Measurements from ENCODE around the gene SERPINB8.
A peak's percentile ranks its signal among the peaks of the same experiment; 100 is the strongest.

Gene SERPINB8

DNA sequence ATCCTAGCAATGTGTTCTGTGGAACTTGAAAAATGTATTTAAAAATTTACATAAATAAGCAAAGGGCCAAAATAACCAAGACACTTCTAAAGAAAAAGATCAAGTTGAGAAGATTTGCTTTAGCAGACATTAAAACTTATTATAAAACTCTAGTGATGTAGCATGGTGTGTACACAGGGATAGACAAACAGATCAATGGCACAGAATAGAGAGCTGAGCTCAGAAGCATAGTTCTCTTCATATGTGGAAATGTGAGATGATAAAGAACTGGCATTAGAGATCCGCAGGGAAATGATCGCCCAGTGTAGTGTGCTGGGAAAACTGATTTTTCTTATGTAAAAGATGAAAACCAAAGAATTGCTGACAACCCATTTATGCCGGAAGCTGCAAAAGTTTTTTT lies 39.4 kb downstream of the SERPINB8 start:
- no CpG with 5 or more reads among the region's 3 CpGs for WGBS, 2 donors (ENCODE audit: extremely low coverage in 2 of 2, insufficient read length in 2 of 2, insufficient replicate concordance in 1 of 2)
- H2AK5ac ChIP-seq (ENCODE audit: low read depth, low read length), result no peak overlapping the region

GRCh38 chr18:64011513-64011912 lies 41.6 kb downstream of the SERPINB8 start:
- no peaks in the 10 kb centered on the region for H3K9me3 ChIP-seq (replicated peaks in 1 of 2; ENCODE audit: control insufficient read depth in 2 of 2, insufficient read depth in 1 of 2, low read depth in 1 of 2, low read length in 2 of 2)

More for the DNA sequence above, 39.4 kb downstream of the SERPINB8 start:
- H3K23ac ChIP-seq (ENCODE audit: low read depth, low read length, poor library complexity), result no peak overlapping the region
- H2BK15ac ChIP-seq (ENCODE audit: low read length), result no peak overlapping the region
- no peak overlapping the region for H2BK12ac ChIP-seq (ENCODE audit: low read length)
- no peak overlapping the region for H3K27ac ChIP-seq (replicated peaks; ENCODE audit: low read length)
- H3K9ac ChIP-seq (ENCODE audit: low read depth, low read length, poor library complexity), result no peak overlapping the region
- H3K27me3 ChIP-seq (ENCODE audit: control insufficient read depth in 3 of 3, insufficient read depth in 3 of 3, low read depth in 1 of 3, low read length in 3 of 3), result peaks cover 0 to 4% (median 0%) of the 10 kb centered on the region in 3 experiments
- H3K4ac ChIP-seq (ENCODE audit: low read length), result no peak overlapping the region
- H4K8ac ChIP-seq (ENCODE audit: low read depth, low read length), result no peak overlapping the region
- H2BK5ac ChIP-seq (ENCODE audit: low read length), result no peak overlapping the region
- H3K4me3 ChIP-seq (ENCODE audit: low read length in 2 of 2), result no peak overlapping the region
- no peak overlapping the region for H2BK120ac ChIP-seq (ENCODE audit: low read depth, low read length)
- no peaks in the 10 kb centered on the region for H3K79me1 ChIP-seq (ENCODE audit: low read depth, low read length)
- H3K36me3 ChIP-seq (replicated peaks in 1 of 2; ENCODE audit: control insufficient read depth in 2 of 2, insufficient read depth in 2 of 2, low read length in 2 of 2), result no peaks in the 10 kb centered on the region
- peaks cover 0 to 2% of the 10 kb centered on the region in 2 donors for H3K9me3 ChIP-seq (replicated peaks in 1 of 2; ENCODE audit: control insufficient read depth in 2 of 2, insufficient read depth in 1 of 2, low read depth in 1 of 2, low read length in 2 of 2)
- H3K4me1 ChIP-seq (ENCODE audit: control insufficient read depth in 2 of 2, insufficient read depth in 1 of 2, low read depth in 1 of 2, low read length in 2 of 2), result no peaks in the 10 kb centered on the region
- H3K18ac ChIP-seq (ENCODE audit: low read length), result no peak overlapping the region
- DNase-seq (ENCODE audit: low spot score), result no peak
- H3K4me2 ChIP-seq (ENCODE audit: insufficient read depth, low read length, poor library complexity, severe bottlenecking), result no peak overlapping the region
- H4K91ac ChIP-seq (ENCODE audit: low read depth, low read length, poor library complexity), result no peak overlapping the region
- no peak overlapping the region for H2AFZ ChIP-seq (ENCODE audit: low read length)
- no peak overlapping the region for H3K14ac ChIP-seq (ENCODE audit: low read length)

GRCh38 chr18:64017870-64018269 lies 48.0 kb downstream of the SERPINB8 start:
- Histone ChIP-seq H3K9me3 (replicated peaks in 1 of 2; ENCODE audit: control insufficient read depth in 2 of 2, insufficient read depth in 1 of 2, low read depth in 1 of 2, low read length in 2 of 2) (no peaks in the 10 kb centered on the region), H3K9ac (ENCODE audit: low read depth, low read length, poor library complexity) (no peak overlapping the region), H3K4me1 (ENCODE audit: control insufficient read depth in 2 of 2, insufficient read depth in 1 of 2, low read depth in 1 of 2, low read length in 2 of 2) (no peaks in the 10 kb centered on the region), H2BK5ac (ENCODE audit: low read length) (no peak overlapping the region), H2AFZ (ENCODE audit: low read length) (no peak overlapping the region), H2BK12ac (ENCODE audit: low read length) (no peak overlapping the region), H2BK15ac (ENCODE audit: low read length) (no peak overlapping the region), H3K4me3 (ENCODE audit: low read length in 2 of 2) (no peak overlapping the region), H4K8ac (ENCODE audit: low read depth, low read length) (no peak overlapping the region), H3K27ac (replicated peaks; ENCODE audit: low read length) (no peak overlapping the region), H3K79me1 (ENCODE audit: low read depth, low read length) (no peaks in the 10 kb centered on the region), H3K36me3 (replicated peaks in 1 of 2; ENCODE audit: control insufficient read depth in 2 of 2, insufficient read depth in 2 of 2, low read length in 2 of 2) (no peaks in the 10 kb centered on the region), H3K23ac (ENCODE audit: low read depth, low read length, poor library complexity) (no peak overlapping the region), H2BK120ac (ENCODE audit: low read depth, low read length) (no peak overlapping the region), H3K4ac (ENCODE audit: low read length) (no peak overlapping the region), H3K4me2 (ENCODE audit: insufficient read depth, low read length, poor library complexity, severe bottlenecking) (no peak overlapping the region), H4K91ac (ENCODE audit: low read depth, low read length, poor library complexity) (no peak overlapping the region), H3K27me3 (ENCODE audit: control insufficient read depth in 3 of 3, insufficient read depth in 3 of 3, low read depth in 1 of 3, low read length in 3 of 3) (peaks cover 0 to 17% (median 0%) of the 10 kb centered on the region in 3 experiments), H3K18ac (ENCODE audit: low read length) (no peak overlapping the region), H3K14ac (ENCODE audit: low read length) (no peak overlapping the region), H2AK5ac (ENCODE audit: low read depth, low read length) (no peak overlapping the region)
- no CpG with 5 or more reads among the region's 1 CpG for WGBS, 2 donors (ENCODE audit: extremely low coverage in 2 of 2, insufficient read length in 2 of 2, insufficient replicate concordance in 1 of 2)
- DNase-seq (ENCODE audit: low spot score), result peak; percentile 23

More at GRCh38 chr18:64011513-64011912, 41.6 kb downstream of the SERPINB8 start:
- Histone ChIP-seq H3K4me1 (ENCODE audit: control insufficient read depth in 2 of 2, insufficient read depth in 1 of 2, low read depth in 1 of 2, low read length in 2 of 2) (no peaks in the 10 kb centered on the region), H3K9ac (ENCODE audit: low read depth, low read length, poor library complexity) (no peak overlapping the region), H4K8ac (ENCODE audit: low read depth, low read length) (no peak overlapping the region), H3K18ac (ENCODE audit: low read length) (no peak overlapping the region), H3K14ac (ENCODE audit: low read length) (no peak overlapping the region), H3K4ac (ENCODE audit: low read length) (no peak overlapping the region), H3K23ac (ENCODE audit: low read depth, low read length, poor library complexity) (no peak overlapping the region), H2BK15ac (ENCODE audit: low read length) (no peak overlapping the region), H3K4me2 (ENCODE audit: insufficient read depth, low read length, poor library complexity, severe bottlenecking) (no peak overlapping the region), H3K36me3 (replicated peaks in 1 of 2; ENCODE audit: control insufficient read depth in 2 of 2, insufficient read depth in 2 of 2, low read length in 2 of 2) (no peaks in the 10 kb centered on the region), H3K27ac (replicated peaks; ENCODE audit: low read length) (no peak overlapping the region), H3K4me3 (ENCODE audit: low read length in 2 of 2) (no peak overlapping the region), H2AK5ac (ENCODE audit: low read depth, low read length) (no peak overlapping the region), H4K91ac (ENCODE audit: low read depth, low read length, poor library complexity) (no peak overlapping the region), H2AFZ (ENCODE audit: low read length) (no peak overlapping the region), H3K79me1 (ENCODE audit: low read depth, low read length) (no peaks in the 10 kb centered on the region), H2BK120ac (ENCODE audit: low read depth, low read length) (no peak overlapping the region), H2BK5ac (ENCODE audit: low read length) (no peak overlapping the region), H2BK12ac (ENCODE audit: low read length) (no peak overlapping the region), H3K27me3 (ENCODE audit: control insufficient read depth in 3 of 3, insufficient read depth in 3 of 3, low read depth in 1 of 3, low read length in 3 of 3) (peaks cover 0 to 14% (median 0%) of the 10 kb centered on the region in 3 experiments)
- 100% methylated on average over 1 of the region's 2 CpGs; no CpG with 5 or more reads in 1 of the 2 donors for WGBS, 2 donors (ENCODE audit: extremely low coverage in 2 of 2, insufficient read length in 2 of 2, insufficient replicate concordance in 1 of 2)
- no peak for DNase-seq (ENCODE audit: low spot score)

- Histone ChIP-seq H3K9ac (ENCODE audit: low read depth, low read length, poor library complexity) (no peak overlapping the region), H3K27me3 (ENCODE audit: control insufficient read depth in 3 of 3, insufficient read depth in 3 of 3, low read depth in 1 of 3, low read length in 3 of 3) (peaks cover 0 to 8% (median 0%) of the 10 kb centered on the region in 3 experiments), H3K18ac (ENCODE audit: low read length) (no peak overlapping the region)
Measured at GRCh38 chr18:64019922-64020756, 50.3 kb downstream of the SERPINB8 start.

More at GRCh38 chr18:64019922-64020756, 50.3 kb downstream of the SERPINB8 start:
- no peak overlapping the region for H3K4me2 ChIP-seq (ENCODE audit: insufficient read depth, low read length, poor library complexity, severe bottlenecking)
- WGBS, 2 donors (ENCODE audit: extremely low coverage in 2 of 2, insufficient read length in 2 of 2, insufficient replicate concordance in 1 of 2), result no CpG with 5 or more reads among the region's 3 CpGs
- no peak overlapping the region for H3K27ac ChIP-seq (replicated peaks; ENCODE audit: low read length)
- no peaks in the 10 kb centered on the region for H3K79me1 ChIP-seq (ENCODE audit: low read depth, low read length)
- no peak for DNase-seq (ENCODE audit: low spot score)
- no peak overlapping the region for H2BK12ac ChIP-seq (ENCODE audit: low read length)
- no peaks in the 10 kb centered on the region for H3K36me3 ChIP-seq (replicated peaks in 1 of 2; ENCODE audit: control insufficient read depth in 2 of 2, insufficient read depth in 2 of 2, low read length in 2 of 2)
- no peak overlapping the region for H3K4ac ChIP-seq (ENCODE audit: low read length)
- no peak overlapping the region for H2AFZ ChIP-seq (ENCODE audit: low read length)
- no peak overlapping the region for H3K23ac ChIP-seq (ENCODE audit: low read depth, low read length, poor library complexity)
- no peak overlapping the region for H4K8ac ChIP-seq (ENCODE audit: low read depth, low read length)
- no peak overlapping the region for H2BK5ac ChIP-seq (ENCODE audit: low read length)
- no peak overlapping the region for H2BK120ac ChIP-seq (ENCODE audit: low read depth, low read length)
- no peak overlapping the region for H2BK15ac ChIP-seq (ENCODE audit: low read length)
- H3K4me1 ChIP-seq (ENCODE audit: control insufficient read depth in 2 of 2, insufficient read depth in 1 of 2, low read depth in 1 of 2, low read length in 2 of 2), result no peaks in the 10 kb centered on the region
- no peak overlapping the region for H3K4me3 ChIP-seq (ENCODE audit: low read length in 2 of 2)
- no peak overlapping the region for H4K91ac ChIP-seq (ENCODE audit: low read depth, low read length, poor library complexity)
- H2AK5ac ChIP-seq (ENCODE audit: low read depth, low read length), result no peak overlapping the region
- H3K9me3 ChIP-seq (replicated peaks in 1 of 2; ENCODE audit: control insufficient read depth in 2 of 2, insufficient read depth in 1 of 2, low read depth in 1 of 2, low read length in 2 of 2), result no peaks in the 10 kb centered on the region
- H3K14ac ChIP-seq (ENCODE audit: low read length), result no peak overlapping the region

Data from neuronal stem cell (in vitro differentiated cells).